ENCODE data around the gene ALKBH4. TPM values are rescaled to one million over a fixed set of nuclear protein-coding genes. Genes with fewer than 3 reads are reported as not detected.
"Not testable (repeated sequence)": the region's sequence is repeated elsewhere in the genome, so short reads cannot be mapped to it uniquely, and the experiment has no call there.

Gene ALKBH4
- total and polyA plus RNA-seq, 2 of the 8 experiments (the other 6 are each of a cell fraction or from before 2014, with no cell fraction given) = 10.2 to 16.6 TPM

DNA sequence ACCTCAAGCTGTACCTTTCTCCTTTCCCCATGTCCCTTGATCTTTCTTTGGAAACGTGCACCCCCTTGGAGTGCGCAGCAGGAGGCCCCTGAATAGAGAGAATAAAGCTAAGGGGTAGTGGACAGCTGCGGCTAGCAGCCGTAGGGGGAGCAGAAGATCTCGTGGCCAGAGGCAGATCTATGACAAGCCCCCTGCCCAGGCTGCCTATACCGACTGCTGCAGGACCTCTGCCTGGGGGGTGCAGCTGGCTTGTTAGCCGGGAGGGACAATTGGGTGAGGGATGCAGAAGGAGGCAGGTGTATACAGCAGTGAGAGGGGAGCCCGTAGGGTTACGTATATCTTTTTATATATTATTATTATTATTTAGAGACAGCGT lies 14.5 kb upstream of the ALKBH4 start:
- H4K20me1 ChIP-seq (replicated peaks in 1 of 2; ENCODE audit: control insufficient read depth in 1 of 2, insufficient read depth in 2 of 2, low read length in 2 of 2); FAIRE-seq; DNase-seq (ENCODE audit: low read depth in 1 of 2, low spot score in 2 of 2); H3K36me3 ChIP-seq (ENCODE audit: control insufficient read depth in 2 of 4, insufficient read depth in 4 of 4, low read length in 3 of 4); H3K4me1 ChIP-seq (replicated peaks in 1 of 4; ENCODE audit: control insufficient read depth in 3 of 4, insufficient read depth in 4 of 4, low read length in 3 of 4); H3K18ac ChIP-seq (ENCODE audit: extremely low read depth, low read length); H3K4me3 ChIP-seq (ENCODE audit: extremely low read depth in 1 of 4, insufficient read depth in 2 of 4, low read depth in 3 of 4, low read length in 4 of 4); H3K14ac ChIP-seq (ENCODE audit: insufficient read length); H2AK5ac ChIP-seq (ENCODE audit: low read depth, low read length); H4K91ac ChIP-seq (replicated peaks; ENCODE audit: insufficient read length, low read length); H3K9me3 ChIP-seq (ENCODE audit: insufficient read depth in 2 of 2, low read depth in 1 of 2, low read length in 1 of 2); CTCF ChIA-PET (ENCODE audit: partially characterized antibody); H3K23ac ChIP-seq (ENCODE audit: insufficient read length); H2BK12ac ChIP-seq (ENCODE audit: low read depth, low read length); H3K23me2 ChIP-seq (ENCODE audit: low read depth, low read length); POLR2A ChIA-PET (ENCODE audit: partially characterized antibody); H3K9ac ChIP-seq (replicated peaks in 1 of 4; ENCODE audit: extremely low read depth in 1 of 4, low read depth in 3 of 4, low read length in 3 of 4); H3K4me2 ChIP-seq (ENCODE audit: insufficient read depth in 1 of 2, low read depth in 2 of 2, low read length in 2 of 2); H3K79me1 ChIP-seq (ENCODE audit: low read depth, low read length); H2AFZ ChIP-seq (ENCODE audit: low read length); H2BK20ac ChIP-seq (ENCODE audit: low read length); H2BK15ac ChIP-seq (ENCODE audit: low read length); H2BK120ac ChIP-seq (replicated peaks; ENCODE audit: low read depth, low read length); H3K4ac ChIP-seq (replicated peaks; ENCODE audit: insufficient read length, low read depth, low read length); H2BK5ac ChIP-seq (ENCODE audit: low read depth, low read length); H3K79me2 ChIP-seq (ENCODE audit: control insufficient read depth in 1 of 2, insufficient read depth in 2 of 2, low read length in 2 of 2); H3K56ac ChIP-seq (replicated peaks; ENCODE audit: insufficient read length, low read depth, low read length); H4K5ac ChIP-seq (ENCODE audit: insufficient read length, low read depth, low read length); H4K8ac ChIP-seq (ENCODE audit: extremely low read depth, insufficient read depth, low read length); H3K27ac ChIP-seq (ENCODE audit: low read depth, low read length); H3K27me3 ChIP-seq (replicated peaks in 1 of 4; ENCODE audit: control insufficient read depth in 3 of 4, extremely low read depth in 1 of 4, insufficient read depth in 3 of 4, low read length in 3 of 4): not testable (repeated sequence)
- WGBS, 2 experiments (ENCODE audit: extremely low coverage in 1 of 2, insufficient coverage in 1 of 2, insufficient read length in 1 of 2, insufficient replicate concordance in 2 of 2, low coverage in 1 of 2, low lambda C conversion rate in 2 of 2, missing lambda C conversion rate in 1 of 2) = 0% methylated on average over 2 of the region's 10 CpGs; no CpG with 5 or more reads in 1 of the 2 experiments
